HG03457 (cell line): ENCODE measurements around the gene PARD3.
"Not testable (repeated sequence)": the region's sequence is repeated elsewhere in the genome, so short reads cannot be mapped to it uniquely, and the experiment has no call there.

Source experiments
- ATAC-seq: cut with Tn5 transposase; IDR thresholded peaks from one replicate; pipeline ENCODE4 v1.9.1; 2021; ENCODE audit warnings: moderate number of reproducible peaks; ENCODE audit not compliant: unreplicated experiment

Gene PARD3

DNA sequence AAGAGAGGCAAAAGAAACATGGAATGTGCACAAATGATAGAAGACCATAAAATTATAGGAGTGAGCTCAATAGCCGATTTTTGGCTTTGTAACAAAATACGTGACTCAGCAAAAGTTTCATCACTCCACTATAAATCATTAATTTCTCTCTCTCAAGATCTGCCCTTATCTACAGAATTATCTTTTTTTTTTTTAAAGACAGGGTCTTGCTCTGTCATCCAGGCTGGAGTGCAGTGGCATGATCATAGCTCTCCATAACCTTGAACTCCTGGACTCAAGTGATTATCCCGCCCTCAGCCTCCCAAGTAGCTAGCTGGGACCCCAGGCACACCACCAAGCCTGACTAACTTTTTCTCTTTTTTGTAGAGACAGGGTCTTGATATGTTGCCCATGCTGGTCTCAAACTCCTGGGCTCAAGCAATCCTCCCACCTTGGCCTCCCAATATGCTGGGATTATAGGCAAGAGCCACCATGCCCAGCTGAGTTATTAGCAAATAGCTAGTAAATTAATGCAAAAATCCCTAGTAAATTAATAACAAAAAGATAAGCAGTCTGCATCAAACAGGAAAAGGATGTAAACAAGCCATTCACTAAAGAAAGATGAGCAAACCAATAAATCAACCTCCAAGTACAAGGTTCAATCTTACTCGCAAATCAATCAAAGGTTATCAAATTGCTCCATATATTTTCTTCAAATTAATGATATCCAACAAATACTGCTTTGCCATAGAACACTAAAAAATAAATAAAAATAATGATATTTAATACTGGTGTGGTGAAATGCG lies 450.7 kb downstream of the PARD3 start:
- ATAC-seq = no peak

- ATAC-seq = no peak
Measured at GRCh38 chr10:34360984-34361383, 454.1 kb downstream of the PARD3 start.

- ATAC-seq = no peak
Measured at GRCh38 chr10:34359435-34359813, 455.7 kb downstream of the PARD3 start.

- no peak for ATAC-seq
Measured at GRCh38 chr10:34358729-34359434, 456.2 kb downstream of the PARD3 start.

- no peak for ATAC-seq
Measured at GRCh38 chr10:34356463-34356862, 458.6 kb downstream of the PARD3 start.

DNA sequence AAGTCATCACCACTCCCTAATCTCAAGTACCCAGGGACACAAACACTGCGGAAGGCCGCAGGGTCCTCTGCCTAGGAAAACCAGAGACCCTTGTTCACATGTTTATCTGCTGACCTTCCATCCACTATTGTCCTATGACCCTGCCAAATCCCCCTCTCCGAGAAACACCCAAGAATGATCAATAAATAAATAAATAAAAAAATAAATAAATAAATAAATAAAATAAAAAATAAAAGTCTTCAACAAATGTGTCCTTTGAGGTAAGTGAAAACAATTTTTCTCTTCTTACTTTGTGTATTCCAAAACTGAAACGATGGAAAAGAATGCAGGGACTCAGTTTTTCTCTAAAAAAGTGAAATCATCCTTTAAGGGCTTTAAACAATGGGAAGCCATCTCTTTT lies 461.6 kb downstream of the PARD3 start:
- not testable (repeated sequence) for ATAC-seq

- ATAC-seq = not testable (repeated sequence)
Measured at GRCh38 chr10:34352599-34353204, 462.4 kb downstream of the PARD3 start.

DNA sequence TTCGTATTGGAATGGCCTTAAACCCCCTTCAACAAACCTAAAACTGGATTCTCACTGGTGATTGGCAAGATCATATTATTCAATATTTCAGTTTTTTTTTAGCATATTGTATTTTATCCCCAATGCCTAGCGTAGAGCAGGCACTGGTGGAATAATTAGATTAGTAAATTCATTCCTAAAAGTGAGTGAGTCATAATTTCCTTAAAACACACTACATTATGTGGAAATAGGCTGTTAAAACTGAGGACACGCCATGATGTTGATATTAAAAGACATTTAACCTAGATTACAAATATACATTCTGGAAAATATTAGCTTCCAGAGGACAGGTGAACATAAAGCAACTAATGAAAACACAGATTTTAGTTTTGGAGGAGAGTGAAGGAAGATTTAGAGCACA lies 463.9 kb downstream of the PARD3 start:
- ATAC-seq = no peak

- no peak for ATAC-seq
Measured at GRCh38 chr10:34348917-34349485, 466.1 kb downstream of the PARD3 start.

DNA sequence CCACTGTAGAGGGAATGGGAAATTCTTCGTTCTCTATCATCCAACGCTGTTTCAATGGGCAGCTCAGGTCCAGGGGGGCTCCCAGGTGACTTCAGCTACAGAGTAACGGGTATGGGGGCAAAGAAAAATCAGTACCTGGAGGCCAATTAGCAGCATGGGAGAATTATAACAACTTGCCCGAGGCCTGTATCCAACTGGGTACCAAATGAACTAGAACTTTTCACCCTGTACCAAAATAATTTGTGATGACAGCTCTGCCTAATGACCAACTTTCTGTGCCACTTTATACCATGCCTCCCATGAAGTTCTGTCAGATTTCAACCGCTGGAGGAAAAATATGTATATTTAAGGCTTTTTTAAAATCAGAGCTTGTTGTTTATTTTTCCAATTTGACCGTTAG lies 467.1 kb downstream of the PARD3 start:
- no peak for ATAC-seq

DNA sequence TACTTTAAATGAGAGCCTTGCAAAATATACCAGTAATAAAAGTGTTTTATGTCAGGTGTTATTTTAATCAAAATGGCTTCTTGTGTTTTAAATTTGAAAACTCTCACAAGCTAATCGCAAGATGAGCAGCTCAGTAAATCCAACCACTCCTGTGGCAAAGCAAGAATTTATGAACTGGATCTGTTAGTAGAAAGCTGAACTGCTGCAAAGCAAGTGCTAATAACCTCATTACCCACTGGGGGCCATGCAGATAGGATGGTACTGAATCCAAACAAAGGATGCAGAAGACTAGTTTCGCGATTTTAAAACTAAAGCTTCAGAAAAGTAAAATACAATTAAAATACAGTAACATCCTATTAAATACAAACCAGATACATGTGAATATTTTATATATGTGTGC lies 468.0 kb downstream of the PARD3 start:
- ATAC-seq = no peak

GRCh38 chr10:34346516-34347100 lies 468.5 kb downstream of the PARD3 start:
- ATAC-seq = no peak

DNA sequence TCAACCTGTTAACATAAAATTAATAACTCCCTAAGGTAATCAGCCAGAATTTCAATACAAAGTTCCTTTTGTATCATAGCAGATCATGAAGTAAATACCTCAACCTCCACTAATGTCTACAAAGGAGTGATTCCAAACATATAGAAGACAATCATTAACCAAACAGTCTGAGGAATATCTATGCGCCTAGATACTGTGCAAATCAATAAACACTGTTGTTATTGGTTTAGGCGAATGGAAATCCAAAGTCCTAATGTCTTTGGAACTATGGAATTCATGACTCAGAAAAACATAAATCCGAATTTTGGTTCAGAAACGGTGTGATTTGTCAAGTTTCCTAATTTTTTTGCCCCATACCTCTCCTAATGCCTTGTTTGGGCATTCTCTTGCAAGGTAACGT lies 469.7 kb downstream of the PARD3 start:
- no peak for ATAC-seq

GRCh38 chr10:34343764-34344163 lies 471.3 kb downstream of the PARD3 start:
- no peak for ATAC-seq

DNA sequence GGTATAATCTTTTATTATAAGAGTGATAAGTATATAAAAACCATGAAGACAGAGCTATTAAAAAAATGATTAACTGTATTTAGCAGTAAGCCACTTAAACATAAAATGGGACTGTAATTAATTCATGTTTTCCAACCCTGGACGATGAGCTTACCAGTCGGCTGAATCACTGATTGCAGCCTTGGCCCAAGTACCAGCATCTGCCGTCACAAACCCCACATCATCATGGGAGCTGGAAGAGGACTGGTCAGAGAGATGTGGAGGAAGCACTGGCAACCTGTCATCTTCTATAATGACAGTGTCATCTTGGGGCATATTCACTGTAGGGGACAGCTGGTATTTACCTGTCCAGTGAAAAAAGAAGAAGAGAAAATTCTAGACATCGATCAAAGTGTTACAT lies 473.6 kb downstream of the PARD3 start:
- no peak for ATAC-seq

DNA sequence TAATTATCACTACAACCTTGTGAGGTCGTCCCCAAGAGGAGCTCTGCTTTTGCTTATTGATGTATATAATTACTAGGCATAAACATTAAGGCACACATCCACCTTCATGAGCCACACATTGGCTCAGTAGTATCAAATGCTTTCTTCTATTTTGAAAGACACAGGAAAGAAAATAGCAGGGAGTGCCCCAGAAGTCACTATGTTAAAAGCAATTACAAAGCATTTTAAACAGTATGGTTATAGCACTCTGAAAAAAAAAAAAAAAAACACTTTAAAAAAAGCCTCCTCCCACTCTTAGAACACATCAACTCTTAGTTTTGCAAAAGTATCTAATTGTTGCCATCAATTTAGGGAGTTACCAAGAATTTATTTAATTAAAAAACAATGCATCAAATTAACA lies 474.2 kb downstream of the PARD3 start:
- no peak for ATAC-seq

GRCh38 chr10:34339816-34340553 lies 475.1 kb downstream of the PARD3 start:
- ATAC-seq = no peak

DNA sequence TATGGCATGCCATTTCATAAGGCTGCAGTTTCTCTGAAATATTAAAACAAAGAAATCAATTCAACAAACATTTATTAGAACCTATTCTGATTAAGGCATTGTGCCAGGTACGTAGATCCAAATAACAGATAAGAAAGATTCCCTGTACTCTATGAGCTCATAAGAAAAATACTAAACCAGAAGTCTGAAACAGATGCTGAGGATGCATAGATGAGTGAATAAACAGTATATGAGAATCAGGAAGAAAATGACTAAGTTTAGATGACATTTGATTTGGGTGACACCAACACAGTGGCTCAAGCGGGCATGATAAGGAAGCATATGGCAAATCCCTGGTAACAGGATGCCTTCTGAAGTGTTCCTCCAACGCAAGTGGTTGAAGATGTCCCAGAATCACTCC lies 477.2 kb downstream of the PARD3 start:
- ATAC-seq = no peak

DNA sequence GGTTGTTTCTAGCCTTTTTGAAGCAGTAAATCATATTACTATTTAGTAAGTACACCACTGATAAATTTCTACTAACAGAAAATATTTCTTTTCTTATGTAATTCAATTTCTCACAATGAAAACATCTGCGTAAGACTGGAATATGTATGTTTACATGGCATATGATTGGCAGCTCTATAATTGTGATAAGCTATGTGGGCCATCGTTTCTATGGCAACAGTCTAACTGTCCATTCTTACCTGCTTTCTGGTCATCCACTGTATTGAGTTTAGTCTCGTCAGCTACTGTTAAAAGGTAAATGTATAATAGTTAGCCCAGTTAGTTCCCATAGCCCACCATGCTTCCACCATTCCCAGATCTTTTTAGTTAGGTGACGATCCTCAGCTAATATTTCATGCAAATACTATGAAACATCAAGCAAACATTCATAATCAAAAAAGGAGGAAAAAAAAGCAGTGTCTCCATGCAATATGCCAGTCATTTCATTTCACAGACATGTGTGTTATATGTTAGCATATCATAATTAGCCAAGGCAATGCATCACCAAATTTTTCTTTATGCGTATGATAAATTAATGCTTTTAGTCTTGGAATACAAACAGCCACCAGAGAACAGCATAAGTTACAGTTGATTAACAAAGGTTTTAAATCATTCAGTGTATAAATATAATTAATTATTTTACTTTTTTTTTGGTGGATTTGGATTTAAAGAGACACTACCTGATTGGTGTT lies 479.0 kb downstream of the PARD3 start:
- no peak for ATAC-seq

DNA sequence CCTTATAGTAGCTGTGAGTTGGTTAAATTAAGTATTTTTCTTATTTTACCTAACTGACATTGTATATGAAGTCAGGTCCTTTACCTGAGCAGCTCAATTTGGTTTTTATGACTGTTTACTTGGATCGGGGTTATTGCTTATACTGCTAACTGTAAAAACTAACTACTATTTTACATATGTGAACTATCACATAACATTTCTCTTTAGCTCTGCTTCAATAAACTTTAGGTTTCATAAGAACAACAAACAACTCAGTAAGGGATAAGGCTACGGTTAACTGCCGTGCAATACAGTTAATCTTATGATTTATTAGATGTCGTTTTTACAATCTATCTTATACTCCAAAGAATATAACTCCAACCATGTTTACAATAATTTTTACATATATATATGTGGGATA lies 480.2 kb downstream of the PARD3 start:
- no peak for ATAC-seq
